Heart right ventricle (tissue), 16 donors: ENCODE measurements around the gene CCDC120. TPM values are rescaled to one million over a fixed set of nuclear protein-coding genes. Genes with fewer than 3 reads are reported as not detected.

Source experiments
- ATAC-seq, 8 donors: fragments of 200-7000 bp; cut with Tn5 transposase; one replicate each; pipeline ENCODE4 v1.9.1; 2020; ENCODE audit warnings: mild to moderate bottlenecking in 8 of 8, moderate library complexity in 8 of 8, moderate number of reproducible peaks in 1 of 8
- DNase-seq, 2 donors: peaks; one replicate each; pipeline ENCODE4 v3.0.0-alpha.2; 2020
- H3K27ac ChIP-seq, 10 donors: fragments of 200-600 bp; sonication (generic) in 2 of 10; one replicate each; pipeline versions ENCODE4 v1.5.0 to v1.8.0; 2020 to 2022; ENCODE audit warnings: mild to moderate bottlenecking in 3 of 10
- H3K27me3 ChIP-seq, 7 donors: fragments of 200-600 bp; one replicate each; pipeline ENCODE4 v1.8.0; 2021 to 2022; ENCODE audit warnings: mild to moderate bottlenecking in 2 of 7
- H3K36me3 ChIP-seq, 9 donors: fragments of 200-600 bp; sonication (generic) in 1 of 9; one replicate each; pipeline versions ENCODE4 v1.5.0 to v1.8.0; 2020 to 2022; ENCODE audit warnings: mild to moderate bottlenecking in 2 of 9
- H3K4me1 ChIP-seq, 9 donors: fragments of 200-600 bp; sonication (generic) in 1 of 9; one replicate each; pipeline versions ENCODE4 v1.5.0 to v1.8.0; 2020 to 2022; ENCODE audit warnings: mild to moderate bottlenecking in 4 of 9
- H3K4me3 ChIP-seq, 10 donors: fragments of 200-600 bp; sonication (generic) in 2 of 10; one replicate each; pipeline versions ENCODE4 v1.5.0 to v1.8.0; 2020 to 2022; ENCODE audit warnings: mild to moderate bottlenecking in 7 of 10, moderate library complexity in 2 of 10
- H3K9me3 ChIP-seq, 11 donors: fragments of 200-600 bp in 10 of 11; sonication (generic) in 2 of 11; one replicate each; pipeline versions ENCODE4 v1.5.0 to v1.8.0; 2013 to 2022; ENCODE audit warnings: mild to moderate bottlenecking in 2 of 11, control low read depth in 1 of 11, moderate library complexity in 1 of 11
- CTCF ChIP-seq, 9 donors: fragments of 200-600 bp; sonication (generic) in 2 of 9; IDR thresholded peaks; one replicate each; pipeline versions ENCODE4 v1.5.0 to v1.8.0; 2021 to 2022; ENCODE audit warnings: antibody characterized with exemption in 9 of 9, mild to moderate bottlenecking in 5 of 9, moderate library complexity in 1 of 9
- WGBS, 2 donors: extraction: QIAGEN DNeasy Blood & Tissue Kit; methylation state at CpG; one replicate each; pipeline ENCODE4 v1.1.7; 2013; ENCODE audit warnings: inconsistent platforms in 1 of 2; 5-methylcytosine and 5-hydroxymethylcytosine counted together
- intact Hi-C, 10 donors: fragments of 100-400 bp; cut with DNase I; formaldehyde crosslinking; loops; one replicate each; pipeline versions ENCODE4 v1.11.1 to v1.14.2; 2022
- polyA plus RNA-seq, 2 donors: library from polyadenylated mRNA; stranded (reverse); fragments of 200-250 nt; gene quantifications; one replicate each; pipeline ENCODE4 v1.2.3, GENCODE V29; 2013
- total RNA-seq, 10 donors: library from RNA; stranded (reverse); fragmentation: NEBNext Ultra II Directional in 3 of 10; extraction: Animal tissue kit (Norgen Biotek cat#: 25700) in 3 of 10; gene quantifications; one replicate each; pipeline versions ENCODE4 v1.2.1 to v1.2.4, GENCODE V29; 2021 to 2023
- donor health status: Arrhythmogenic right ventricular cardiomyopathy.
- donor health status: ischemic (EF 13 %, LVEDD 7.1; RV severe dilation, severe dysfunction).
- donor health status: healthy with polysubstance abuse.
- donor health status: DM: no; HTN: yes; CAD: no.
- donor health status: DM: no; HTN: no; CAD: no.
- donor health status: ischemic (EF 25% LVEDD 6.9; RV normal size, moderate dysfunction).
- donor health status: ischemic (EF 25% LVEDD 5.7; RV mildly dilated, moderate dysfunction).
- donor health status: healthy.
- donor health status: DM: yes; HTN: yes; CAD: no.
- donor health status: Ischemic cardiomyopathy.
- donor health status: ischemic (EF 35%, LVEDD 5.7; RV mildly dilated, moderate dysfunction).
- donor health status: nonischemic (EF 11% LVEDD 7.7; RV severe dilation, severe dysfunction).
- donor health status: DM: yes; HTN: yes; CAD: no.
- donor health status: PGD.
- donor health status: ischemic (EF 29% LVEDD 5.4; RV normal size, mild dysfunction).
- donor health status: nonischemic (EF 23%, LVEDD 6.1; RV moderate dilation, normal function).

The CCDC120 gene
- total and polyA plus RNA-seq, 12 donors: 0.70 to 2.0 (median 1.2) TPM

- peaks cover 0 to 12% (median 0%) of the 10 kb centered on the region in 9 donors for H3K36me3 ChIP-seq
- WGBS, 2 donors: 0% methylated on average over 39 to 63 of the region's 67 CpGs
- peak; percentile 38 to 76 (median 64) for TF ChIP-seq CTCF (IDR thresholded peaks at IDR 0.05)
- peak within 1 kb of the TSS; percentile 64 to 92 (median 80) for H3K4me3 ChIP-seq
- H3K9me3 ChIP-seq: peaks cover 0 to 14% (median 0%) of the 10 kb centered on the region in 11 donors
- ATAC-seq (peak; percentile 91 to 96 (median 94)), DNase-seq (peak; percentile 95 to 98)
- intact Hi-C loops: loop anchor here in 7 of 10 donors (1.0 to 10.0 kb wide), 8 partner anchors 34 to 243 kb away; partner anchors contain the start of genes GRIPAP1 (in 4 of the 7), KCND1 (in 2 of the 7), OTUD5 (in 1 of the 7) and WDR45 (in 1 of the 7)
- H3K27ac ChIP-seq: peak within 1 kb of the TSS; percentile 91 to 99 (median 96)
- H3K4me1 ChIP-seq: peaks cover 0 to 35% (median 15%) of the 10 kb centered on the region in 9 donors
- no peaks in the 10 kb centered on the region for H3K27me3 ChIP-seq
Observed at GRCh38 chrX:49043220-49043986, 15.4 kb upstream of the CCDC120 start, which contains the start of gene TFE3. TSS of gene TFE3 (minus strand) at chrX:49043357. CDS start at chrX:49043226, 131 bp downstream.

GRCh38 chrX:49043987-49044281, 14.9 kb upstream of the CCDC120 start:
- WGBS, 2 donors: 16% methylated on average over 13 of the region's 13 CpGs
- DNase-seq: no peak
- Histone ChIP-seq H3K27me3 (no peaks in the 10 kb centered on the region), H3K4me3 (peak overlapping the region in 8 of 10 donors; percentile 7 to 36 (median 26)), H3K27ac (peak overlapping the region in 9 of 10 donors; percentile 53 to 85 (median 73)), H3K36me3 (peaks cover 0 to 7% (median 0%) of the 10 kb centered on the region in 9 donors), H3K4me1 (peaks cover 0 to 34% (median 15%) of the 10 kb centered on the region in 9 donors), H3K9me3 (peaks cover 0 to 14% (median 0%) of the 10 kb centered on the region in 11 donors)
- peak in 1 of 9 donors; percentile 17 for TF ChIP-seq CTCF (IDR thresholded peaks at IDR 0.05)
- intact Hi-C loops: loop anchor here in 7 of 10 donors (1.0 to 10.0 kb wide), 8 partner anchors 33 to 243 kb away; partner anchors contain the start of genes GRIPAP1 (in 4 of the 7), KCND1 (in 2 of the 7), OTUD5 (in 1 of the 7) and WDR45 (in 1 of the 7)
- ATAC-seq: no peak

- DNase-seq (peak in 1 of 2 donors; percentile 64), ATAC-seq (peak; percentile 72 to 81 (median 78))
- no peaks in the 10 kb centered on the region for H3K27me3 ChIP-seq
- WGBS, 2 donors: 2 to 3% methylated on average over 23 to 63 of the region's 79 CpGs
- intact Hi-C loops: no loop called here
- no peaks in the 10 kb centered on the region for H3K36me3 ChIP-seq
- peak overlapping the region; percentile 38 to 69 (median 65) for H3K4me3 ChIP-seq
- TF ChIP-seq CTCF (IDR thresholded peaks at IDR 0.05): no peak
- H3K27ac ChIP-seq: peak overlapping the region in 9 of 10 donors; percentile 58 to 89 (median 80)
- no peaks in the 10 kb centered on the region for H3K9me3 ChIP-seq
- no peaks in the 10 kb centered on the region for H3K4me1 ChIP-seq
Observed at GRCh38 chrX:49053223-49054072, 5.4 kb upstream of the CCDC120 start.
